ENCODE data around the gene GNB5.
"Not testable (repeated sequence)": the region's sequence is repeated elsewhere in the genome, so short reads cannot be mapped to it uniquely, and the experiment has no call there.

GNB5 gene

DNA sequence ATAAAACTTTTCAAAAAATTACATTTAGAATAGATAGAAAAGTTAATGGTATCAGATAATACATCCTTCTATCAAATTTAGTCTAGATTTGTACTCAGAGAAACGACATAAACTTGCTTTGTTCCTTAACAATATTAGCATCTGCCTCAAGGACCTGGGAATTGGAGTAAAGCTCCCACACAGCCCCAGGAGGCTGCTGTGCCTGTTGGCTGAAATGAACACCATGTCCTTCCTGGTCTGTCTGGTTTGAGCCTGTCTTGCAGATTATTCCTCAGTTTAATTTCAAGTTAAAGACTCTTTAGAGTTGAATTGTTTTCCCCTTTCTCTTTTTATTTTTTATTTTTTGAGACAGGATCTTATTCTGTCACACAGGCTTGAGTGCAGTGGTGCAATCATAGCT, 19.4 kb downstream of the GNB5 start:
- no peak overlapping the region for H3K4me2 ChIP-seq (ENCODE audit: insufficient read depth, low read length, poor library complexity, severe bottlenecking)
- no peaks in the 10 kb centered on the region for H3K36me3 ChIP-seq (replicated peaks in 1 of 2; ENCODE audit: control insufficient read depth in 2 of 2, insufficient read depth in 2 of 2, low read length in 2 of 2)
- no peak overlapping the region for H4K8ac ChIP-seq (ENCODE audit: low read depth, low read length)
- no peak overlapping the region for H2BK15ac ChIP-seq (ENCODE audit: low read length)
- H3K9ac ChIP-seq (ENCODE audit: low read depth, low read length, poor library complexity) = no peak overlapping the region
- no peaks in the 10 kb centered on the region for H3K9me3 ChIP-seq (replicated peaks in 1 of 2; ENCODE audit: control insufficient read depth in 2 of 2, insufficient read depth in 1 of 2, low read depth in 1 of 2, low read length in 2 of 2)
- no peak overlapping the region for H3K23ac ChIP-seq (ENCODE audit: low read depth, low read length, poor library complexity)
- DNase-seq (ENCODE audit: low spot score) = no peak
- H2AFZ ChIP-seq (ENCODE audit: low read length) = peak overlapping the region; percentile 58
- no CpG with 5 or more reads among the region's 1 CpG for WGBS, 2 donors (ENCODE audit: extremely low coverage in 2 of 2, insufficient read length in 2 of 2, insufficient replicate concordance in 1 of 2)
- H4K91ac ChIP-seq (ENCODE audit: low read depth, low read length, poor library complexity) = no peak overlapping the region
- no peak overlapping the region for H2BK12ac ChIP-seq (ENCODE audit: low read length)
- H3K27ac ChIP-seq (replicated peaks; ENCODE audit: low read length) = no peak overlapping the region
- no peaks in the 10 kb centered on the region for H3K4me1 ChIP-seq (ENCODE audit: control insufficient read depth in 2 of 2, insufficient read depth in 1 of 2, low read depth in 1 of 2, low read length in 2 of 2)
- H3K14ac ChIP-seq (ENCODE audit: low read length) = no peak overlapping the region
- no peak overlapping the region for H3K18ac ChIP-seq (ENCODE audit: low read length)
- no peak overlapping the region for H2BK120ac ChIP-seq (ENCODE audit: low read depth, low read length)
- H3K79me1 ChIP-seq (ENCODE audit: low read depth, low read length) = no peaks in the 10 kb centered on the region
- H3K27me3 ChIP-seq (ENCODE audit: control insufficient read depth in 3 of 3, insufficient read depth in 3 of 3, low read depth in 1 of 3, low read length in 3 of 3) = no peaks in the 10 kb centered on the region
- H3K4me3 ChIP-seq (ENCODE audit: low read length in 2 of 2) = no peak overlapping the region
- H2BK5ac ChIP-seq (ENCODE audit: low read length) = no peak overlapping the region
- no peak overlapping the region for H3K4ac ChIP-seq (ENCODE audit: low read length)
- H2AK5ac ChIP-seq (ENCODE audit: low read depth, low read length) = no peak overlapping the region

DNA sequence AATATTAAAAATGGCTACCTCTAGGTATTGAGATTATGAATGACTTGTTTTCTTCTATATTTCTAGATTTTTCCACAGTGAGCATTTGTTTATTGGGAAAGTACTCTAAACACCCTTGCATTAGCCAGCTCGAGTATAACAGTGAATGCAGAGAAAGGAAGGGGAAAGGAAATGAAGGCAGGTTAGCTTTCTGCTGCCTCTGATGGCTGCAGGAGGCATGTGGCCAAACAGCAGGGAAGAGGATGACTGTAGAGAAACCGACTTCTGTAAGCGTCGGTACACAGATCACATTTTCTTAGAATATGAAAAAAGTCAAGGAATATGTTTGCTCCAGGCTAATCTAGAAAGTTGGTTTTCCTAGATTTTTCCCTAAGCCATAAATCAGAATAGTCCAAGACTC, 19.8 kb downstream of the GNB5 start:
- no peak overlapping the region for H2BK120ac ChIP-seq (ENCODE audit: low read depth, low read length)
- H3K27me3 ChIP-seq (ENCODE audit: control insufficient read depth in 3 of 3, insufficient read depth in 3 of 3, low read depth in 1 of 3, low read length in 3 of 3) = no peaks in the 10 kb centered on the region
- no peak overlapping the region for H3K27ac ChIP-seq (replicated peaks; ENCODE audit: low read length)
- no peak overlapping the region for H4K8ac ChIP-seq (ENCODE audit: low read depth, low read length)
- H3K36me3 ChIP-seq (replicated peaks in 1 of 2; ENCODE audit: control insufficient read depth in 2 of 2, insufficient read depth in 2 of 2, low read length in 2 of 2) = no peaks in the 10 kb centered on the region
- H3K79me1 ChIP-seq (ENCODE audit: low read depth, low read length) = no peaks in the 10 kb centered on the region
- no peaks in the 10 kb centered on the region for H3K4me1 ChIP-seq (ENCODE audit: control insufficient read depth in 2 of 2, insufficient read depth in 1 of 2, low read depth in 1 of 2, low read length in 2 of 2)
- H2BK5ac ChIP-seq (ENCODE audit: low read length) = no peak overlapping the region
- no peak overlapping the region for H2BK15ac ChIP-seq (ENCODE audit: low read length)
- H3K4me2 ChIP-seq (ENCODE audit: insufficient read depth, low read length, poor library complexity, severe bottlenecking) = no peak overlapping the region
- no peak overlapping the region for H2BK12ac ChIP-seq (ENCODE audit: low read length)
- H3K4me3 ChIP-seq (ENCODE audit: low read length in 2 of 2) = no peak overlapping the region
- H2AFZ ChIP-seq (ENCODE audit: low read length) = peak overlapping the region; percentile 58
- DNase-seq (ENCODE audit: low spot score) = no peak
- no peaks in the 10 kb centered on the region for H3K9me3 ChIP-seq (replicated peaks in 1 of 2; ENCODE audit: control insufficient read depth in 2 of 2, insufficient read depth in 1 of 2, low read depth in 1 of 2, low read length in 2 of 2)
- no peak overlapping the region for H3K23ac ChIP-seq (ENCODE audit: low read depth, low read length, poor library complexity)
- WGBS, 2 donors (ENCODE audit: extremely low coverage in 2 of 2, insufficient read length in 2 of 2, insufficient replicate concordance in 1 of 2) = no CpG with 5 or more reads among the region's 4 CpGs
- no peak overlapping the region for H4K91ac ChIP-seq (ENCODE audit: low read depth, low read length, poor library complexity)
- no peak overlapping the region for H2AK5ac ChIP-seq (ENCODE audit: low read depth, low read length)
- no peak overlapping the region for H3K4ac ChIP-seq (ENCODE audit: low read length)
- H3K18ac ChIP-seq (ENCODE audit: low read length) = no peak overlapping the region
- H3K14ac ChIP-seq (ENCODE audit: low read length) = no peak overlapping the region
- H3K9ac ChIP-seq (ENCODE audit: low read depth, low read length, poor library complexity) = no peak overlapping the region

GRCh38 chr15:52170199-52170598, 21.0 kb downstream of the GNB5 start:
- not testable (repeated sequence) for H3K18ac ChIP-seq (ENCODE audit: low read length); DNase-seq (ENCODE audit: low spot score); H4K8ac ChIP-seq (ENCODE audit: low read depth, low read length); H2BK5ac ChIP-seq (ENCODE audit: low read length); H3K4me3 ChIP-seq (ENCODE audit: low read length in 2 of 2); H3K23ac ChIP-seq (ENCODE audit: low read depth, low read length, poor library complexity); H3K9ac ChIP-seq (ENCODE audit: low read depth, low read length, poor library complexity); H3K4me1 ChIP-seq (ENCODE audit: control insufficient read depth in 2 of 2, insufficient read depth in 1 of 2, low read depth in 1 of 2, low read length in 2 of 2); H3K9me3 ChIP-seq (replicated peaks in 1 of 2; ENCODE audit: control insufficient read depth in 2 of 2, insufficient read depth in 1 of 2, low read depth in 1 of 2, low read length in 2 of 2); H2BK120ac ChIP-seq (ENCODE audit: low read depth, low read length); H3K4me2 ChIP-seq (ENCODE audit: insufficient read depth, low read length, poor library complexity, severe bottlenecking); H2AFZ ChIP-seq (ENCODE audit: low read length); H2BK15ac ChIP-seq (ENCODE audit: low read length); H3K36me3 ChIP-seq (replicated peaks in 1 of 2; ENCODE audit: control insufficient read depth in 2 of 2, insufficient read depth in 2 of 2, low read length in 2 of 2); H3K27me3 ChIP-seq (ENCODE audit: control insufficient read depth in 3 of 3, insufficient read depth in 3 of 3, low read depth in 1 of 3, low read length in 3 of 3); H3K79me1 ChIP-seq (ENCODE audit: low read depth, low read length); H2AK5ac ChIP-seq (ENCODE audit: low read depth, low read length); H2BK12ac ChIP-seq (ENCODE audit: low read length); H3K27ac ChIP-seq (replicated peaks; ENCODE audit: low read length); H4K91ac ChIP-seq (ENCODE audit: low read depth, low read length, poor library complexity); H3K4ac ChIP-seq (ENCODE audit: low read length); H3K14ac ChIP-seq (ENCODE audit: low read length)
- no CpG with 5 or more reads among the region's 3 CpGs for WGBS, 2 donors (ENCODE audit: extremely low coverage in 2 of 2, insufficient read length in 2 of 2, insufficient replicate concordance in 1 of 2)

DNA sequence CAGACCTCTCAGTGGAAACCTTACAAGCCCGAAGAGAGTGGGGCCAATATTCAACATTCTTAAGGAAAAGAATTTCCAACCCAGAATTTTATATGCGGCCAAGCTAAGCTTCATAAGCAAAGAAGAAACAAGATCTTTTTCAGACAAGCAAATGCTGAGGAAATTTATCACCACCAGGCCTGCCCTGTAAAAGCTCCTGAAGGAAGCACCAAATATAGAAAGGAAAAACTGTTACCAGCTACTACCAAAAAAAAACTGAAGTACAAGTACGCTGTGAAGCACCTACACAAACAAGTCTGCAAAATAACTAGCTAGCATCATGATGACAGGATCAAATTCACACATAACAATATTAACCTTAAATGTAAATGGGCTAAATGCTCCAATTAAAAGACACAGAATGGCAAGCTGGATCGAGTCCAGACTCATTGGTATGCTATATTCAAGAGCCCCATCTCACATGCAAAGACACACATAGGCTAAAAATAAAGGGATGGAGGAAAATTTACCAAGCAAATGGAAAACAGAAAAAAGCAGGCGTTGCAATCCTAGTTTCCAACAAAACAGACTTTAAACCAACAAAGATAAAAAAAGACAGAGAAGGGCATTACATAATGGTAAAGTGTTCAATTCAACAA, 25.6 kb downstream of the GNB5 start:
- H3K9ac ChIP-seq (ENCODE audit: low read depth, low read length, poor library complexity); H3K18ac ChIP-seq (ENCODE audit: low read length); H3K23ac ChIP-seq (ENCODE audit: low read depth, low read length, poor library complexity); H2AK5ac ChIP-seq (ENCODE audit: low read depth, low read length); H2AFZ ChIP-seq (ENCODE audit: low read length); H3K4ac ChIP-seq (ENCODE audit: low read length); H3K79me1 ChIP-seq (ENCODE audit: low read depth, low read length); H3K4me1 ChIP-seq (ENCODE audit: control insufficient read depth in 2 of 2, insufficient read depth in 1 of 2, low read depth in 1 of 2, low read length in 2 of 2); H4K91ac ChIP-seq (ENCODE audit: low read depth, low read length, poor library complexity); H3K4me2 ChIP-seq (ENCODE audit: insufficient read depth, low read length, poor library complexity, severe bottlenecking); H3K27ac ChIP-seq (replicated peaks; ENCODE audit: low read length); H3K4me3 ChIP-seq (ENCODE audit: low read length in 2 of 2); H3K14ac ChIP-seq (ENCODE audit: low read length); H2BK120ac ChIP-seq (ENCODE audit: low read depth, low read length); H3K9me3 ChIP-seq (replicated peaks in 1 of 2; ENCODE audit: control insufficient read depth in 2 of 2, insufficient read depth in 1 of 2, low read depth in 1 of 2, low read length in 2 of 2); H2BK5ac ChIP-seq (ENCODE audit: low read length); H4K8ac ChIP-seq (ENCODE audit: low read depth, low read length); H3K27me3 ChIP-seq (ENCODE audit: control insufficient read depth in 3 of 3, insufficient read depth in 3 of 3, low read depth in 1 of 3, low read length in 3 of 3); DNase-seq (ENCODE audit: low spot score); H2BK15ac ChIP-seq (ENCODE audit: low read length); H2BK12ac ChIP-seq (ENCODE audit: low read length): not testable (repeated sequence)
- peaks cover 0 to 12% of the 10 kb centered on the region in 2 donors for H3K36me3 ChIP-seq (replicated peaks in 1 of 2; ENCODE audit: control insufficient read depth in 2 of 2, insufficient read depth in 2 of 2, low read length in 2 of 2)
- WGBS, 2 donors (ENCODE audit: extremely low coverage in 2 of 2, insufficient read length in 2 of 2, insufficient replicate concordance in 1 of 2) = no CpG with 5 or more reads among the region's 5 CpGs
